ENCODE measurements around the gene SCAMP1.

Gene SCAMP1

GRCh38 chr5:78345485-78345884 is 14.9 kb upstream of the SCAMP1 start:
- no peak for TF ChIP-seq CTCF (IDR thresholded peaks at IDR 0.05)

- no peak for TF ChIP-seq CTCF (IDR thresholded peaks at IDR 0.05)
Observed at GRCh38 chr5:78353520-78353919, 6.9 kb upstream of the SCAMP1 start.

GRCh38 chr5:78354066-78354670 is 6.2 kb upstream of the SCAMP1 start:
- no peak for TF ChIP-seq CTCF (IDR thresholded peaks at IDR 0.05)

- no peak for TF ChIP-seq CTCF (IDR thresholded peaks at IDR 0.05)
Observed at GRCh38 chr5:78355561-78355960, 4.9 kb upstream of the SCAMP1 start.

- no peak for TF ChIP-seq CTCF (IDR thresholded peaks at IDR 0.05)
Observed at GRCh38 chr5:78360674-78360923, 182 bp downstream of the SCAMP1 start.

- no peak for TF ChIP-seq CTCF (IDR thresholded peaks at IDR 0.05)
Observed at GRCh38 chr5:78360924-78361630, 660 bp downstream of the SCAMP1 start.

- TF ChIP-seq CTCF (IDR thresholded peaks at IDR 0.05) = no peak
Observed at GRCh38 chr5:78361631-78361993, 1.2 kb downstream of the SCAMP1 start.

GRCh38 chr5:78362220-78362619 is 1.8 kb downstream of the SCAMP1 start:
- no peak for TF ChIP-seq CTCF (IDR thresholded peaks at IDR 0.05)
